IMR-90 (cell line): ENCODE data around the gene ARX. TPM values are rescaled to one million over a fixed set of nuclear protein-coding genes. Genes with fewer than 3 reads are reported as not detected.
A peak's percentile ranks its signal among the peaks of the same experiment; 100 is the strongest.

Experiments used
- ATAC-seq: fragments of 200-7000 bp; cut with Tn5 transposase; 2 replicates; pipeline ENCODE4 v1.9.1; 2020; ENCODE audit warnings: low read depth, mild to moderate bottlenecking, moderate library complexity
- BruUV-seq: library from RNA; stranded (reverse); fragments of 400-500 nt; replicated peaks from 2 replicates; lab custom pipeline; 2021; lab: Mats Ljungman, UMichigan
- CTCF ChIA-PET: fragments of 300-600 bp; formaldehyde crosslinking; extraction: SDS; loops from one replicate; lab custom pipeline; 2021; ENCODE audit warnings: antibody characterized with exemption; lab: Yijun Ruan, JAX
- POLR2A ChIA-PET: fragments of 300-600 bp; sonication (Branson Sonifier 250); formaldehyde crosslinking; loops from one replicate; lab custom pipeline; 2022; ENCODE audit warnings: antibody characterized with exemption; ENCODE audit not compliant: unreplicated experiment; lab: Charles Lee
- DNase-seq: peaks from one replicate; pipeline ENCODE4 v3.0.0; 2013
- H2AFZ ChIP-seq: replicated peaks from 2 replicates; pipeline ENCODE3; 2013; ENCODE audit warnings: low read length, mild to moderate bottlenecking; ENCODE audit not compliant: poor library complexity
- H2AK5ac ChIP-seq: 2 replicates; pipeline ENCODE4 v1.6.1; 2013; ENCODE audit warnings: low read depth, low read length, inconsistent platforms
- H2AK9ac ChIP-seq: replicated peaks from 2 replicates; pipeline ENCODE3; 2013; ENCODE audit warnings: mild to moderate bottlenecking, low read depth, low read length, moderate library complexity; ENCODE audit not compliant: poor library complexity
- H2BK120ac ChIP-seq: 2 replicates; pipeline ENCODE4 v1.6.1; 2013; ENCODE audit warnings: low read depth, low read length, inconsistent platforms
- H2BK15ac ChIP-seq: 3 replicates; pipeline ENCODE4 v1.6.1; 2013; ENCODE audit warnings: low read depth, low read length, inconsistent platforms
- H2BK20ac ChIP-seq: 2 replicates; pipeline ENCODE4 v1.6.1; 2013; ENCODE audit warnings: low read depth, mild to moderate bottlenecking, inconsistent platforms, low read length, moderate library complexity
- H2BK5ac ChIP-seq: 2 replicates; pipeline ENCODE4 v1.6.1; 2013; ENCODE audit warnings: mild to moderate bottlenecking, low read depth, low read length, inconsistent platforms; ENCODE audit not compliant: poor library complexity, severe bottlenecking
- H3K14ac ChIP-seq: replicated peaks from 2 replicates; pipeline ENCODE4 v1.6.1; 2013; ENCODE audit warnings: low read depth, low read length, inconsistent platforms
- H3K18ac ChIP-seq: 2 replicates; pipeline ENCODE4 v1.6.1; 2013; ENCODE audit warnings: low read depth, low read length, control low read depth
- H3K23ac ChIP-seq: 2 replicates; pipeline ENCODE4 v1.6.1; 2013; ENCODE audit warnings: low read depth, low read length, inconsistent platforms
- H3K27ac ChIP-seq: 2 replicates; pipeline ENCODE4 v1.5.1; 2013; ENCODE audit warnings: mild to moderate bottlenecking, control low read depth, low read length; ENCODE audit not compliant: insufficient read depth
- H3K27me3 ChIP-seq: 2 replicates; pipeline ENCODE4 v1.6.1; 2013; ENCODE audit warnings: low read length; ENCODE audit not compliant: control insufficient read depth, insufficient read depth
- H3K36me3 ChIP-seq: 2 replicates; pipeline ENCODE4 v1.6.1; 2013; ENCODE audit warnings: low read length, mixed read lengths; ENCODE audit not compliant: control insufficient read depth, insufficient read depth
- H3K4ac ChIP-seq: 2 replicates; pipeline ENCODE4 v1.6.1; 2013; ENCODE audit warnings: low read depth, low read length, inconsistent platforms
- H3K4me1 ChIP-seq: 2 replicates; pipeline ENCODE4 v1.6.1; 2013; ENCODE audit warnings: low read length, mixed read lengths; ENCODE audit not compliant: control insufficient read depth, insufficient read depth
- H3K4me2 ChIP-seq: 2 replicates; pipeline ENCODE4 v1.6.1; 2013; ENCODE audit warnings: low read depth, mild to moderate bottlenecking, control low read depth, low read length, moderate library complexity
- H3K4me3 ChIP-seq: 2 replicates; pipeline ENCODE4 v1.5.1; 2013; ENCODE audit warnings: low read depth, mild to moderate bottlenecking, control low read depth, low read length, moderate library complexity; ENCODE audit not compliant: insufficient read depth
- H3K56ac ChIP-seq: 2 replicates; pipeline ENCODE4 v1.6.1; 2013; ENCODE audit warnings: low read length, inconsistent platforms; ENCODE audit not compliant: insufficient read depth; ENCODE audit errors: extremely low read depth
- H3K79me1 ChIP-seq, 2 experiments: 2 replicates each; pipeline ENCODE4 v1.6.1; 2013; ENCODE audit warnings: low read length in 2 of 2, inconsistent platforms in 1 of 2, low read depth in 1 of 2
- H3K9ac ChIP-seq: 2 replicates; pipeline ENCODE4 v1.6.1; 2013; ENCODE audit warnings: low read depth, low read length, control low read depth
- H3K9me1 ChIP-seq: 2 replicates; pipeline ENCODE4 v1.6.1; 2013; ENCODE audit warnings: low read length, inconsistent platforms; ENCODE audit not compliant: insufficient read depth
- H3K9me3 ChIP-seq: 2 replicates; pipeline ENCODE4 v1.6.1; 2013; ENCODE audit warnings: low read length; ENCODE audit not compliant: control insufficient read depth, insufficient read depth
- H4K20me1 ChIP-seq: 2 replicates; pipeline ENCODE4 v1.6.1; 2013; ENCODE audit warnings: low read length, inconsistent platforms; ENCODE audit not compliant: insufficient read depth
- H4K5ac ChIP-seq: 2 replicates; pipeline ENCODE4 v1.6.1; 2013; ENCODE audit warnings: mild to moderate bottlenecking, low read depth, low read length, control low read depth
- H4K8ac ChIP-seq, 2 experiments: 2 replicates each; pipeline ENCODE4 v1.6.1; 2013; ENCODE audit warnings: low read depth in 2 of 2, low read length in 2 of 2, control low read depth in 1 of 2, inconsistent platforms in 1 of 2
- H4K91ac ChIP-seq: 2 replicates; pipeline ENCODE4 v1.6.1; 2013; ENCODE audit warnings: low read depth, low read length, inconsistent platforms; ENCODE audit not compliant: insufficient read depth
- BHLHE40 ChIP-seq: fragments of 150-350 bp; IDR thresholded peaks from 2 replicates; pipeline ENCODE4 v1.6.1; 2016; ENCODE audit warnings: mild to moderate bottlenecking, low read depth, low read length
- CEBPB ChIP-seq: IDR thresholded peaks from 2 replicates; pipeline ENCODE4 v1.6.1; 2012; ENCODE audit warnings: low read depth, low read length, improper control_type of control experiment
- CHD1 ChIP-seq: IDR thresholded peaks from 2 replicates; pipeline ENCODE4 v1.6.1; 2012; ENCODE audit warnings: low read depth, low read length, improper control_type of control experiment
- MAZ ChIP-seq: IDR thresholded peaks from 2 replicates; pipeline ENCODE4 v1.6.1; 2012; ENCODE audit warnings: low read depth, mild to moderate bottlenecking, low read length, improper control_type of control experiment, moderate library complexity, borderline replicate concordance
- MXI1 ChIP-seq: IDR thresholded peaks from 2 replicates; pipeline ENCODE4 v1.6.1; 2012; ENCODE audit warnings: low read depth, mild to moderate bottlenecking, low read length, moderate library complexity, borderline replicate concordance
- NFE2L2 ChIP-seq: fragments of 150-350 bp; IDR thresholded peaks from 2 replicates; pipeline ENCODE4 v1.6.1; 2016; ENCODE audit warnings: low read depth, mild to moderate bottlenecking, low read length
- POLR2A ChIP-seq: IDR thresholded peaks from 2 replicates; pipeline ENCODE4 v1.6.1; 2012; ENCODE audit warnings: mild to moderate bottlenecking, low read depth, low read length
- RCOR1 ChIP-seq: IDR thresholded peaks from 2 replicates; pipeline ENCODE4 v1.6.1; 2012; ENCODE audit warnings: mild to moderate bottlenecking, low read length, improper control_type of control experiment; ENCODE audit not compliant: insufficient replicate concordance
- RFX5 ChIP-seq: IDR thresholded peaks from 2 replicates; pipeline ENCODE4 v1.8.0; 2012; ENCODE audit warnings: low read depth, mild to moderate bottlenecking, low read length, moderate library complexity
- SMC3 ChIP-seq: fragments of 150-350 bp; IDR thresholded peaks from 2 replicates; pipeline ENCODE4 v1.6.1; 2016; ENCODE audit warnings: low read depth, mild to moderate bottlenecking, antibody characterized with exemption, low read length, moderate library complexity
- WGBS, 2 experiments: methylation state at CpG; one replicate each; pipeline versions ENCODE4 v1.1.5 to v1.1.7; 2013; ENCODE audit warnings: missing lambda C conversion rate in 2 of 2; ENCODE audit not compliant: insufficient read length in 1 of 2; ENCODE audit errors: extremely low coverage in 2 of 2; 5-methylcytosine and 5-hydroxymethylcytosine counted together
- dilution Hi-C: fragments of 300-500 bp; cut with HindIII; formaldehyde crosslinking; loops from one replicate; pipeline ENCODE4 v1.14.3; 2018; ENCODE audit warnings: low sequenced_read_pairs; ENCODE audit not compliant: unreplicated experiment
- in situ Hi-C: fragments of 300-500 bp; cut with MboI; formaldehyde crosslinking; loops from 3 replicates; pipeline ENCODE4 v1.14.3; 2019; ENCODE audit warnings: low sequenced_read_pairs, inconsistent platforms, mixed read lengths
- intact Hi-C: fragments of 100-400 bp; cut with micrococcal nuclease; formaldehyde crosslinking; loops from 2 replicates; pipeline ENCODE4 v1.10.0; 2022
- polyA plus RNA-seq, 3 experiments: library from polyadenylated mRNA; depleted of rRNA; stranded (reverse); fragments of >200 nt; gene quantifications; 2 replicates each; pipeline ENCODE4 v1.2.3, GENCODE V29; 2012; ENCODE audit warnings: low replicate concordance in 1 of 3
- total RNA-seq: library from RNA; depleted of rRNA; stranded (reverse); fragments of >200 nt; gene quantifications from 2 replicates; pipeline ENCODE4 v1.2.3, GENCODE V29; 2012
- TF ChIP-seq, protein P1 (sequence below): fragments of 150-350 bp; IDR thresholded peaks from 2 replicates; pipeline ENCODE4 v1.6.1; 2016; ENCODE audit warnings: low read depth, mild to moderate bottlenecking, low read length, moderate library complexity, borderline replicate concordance
- TF ChIP-seq, protein P2 (sequence below): conservative IDR thresholded peaks from 2 replicates; pipeline ENCODE4 v1.5.1; 2012; ENCODE audit warnings: mild to moderate bottlenecking, low read depth, low read length, improper control_type of control experiment
- TF ChIP-seq, protein P3 (sequence below): fragments of 150-350 bp; IDR thresholded peaks from 2 replicates; pipeline ENCODE4 v1.6.1; 2017; ENCODE audit warnings: mild to moderate bottlenecking, antibody characterized with exemption, low read length, low read depth

Gene ARX
- total and polyA plus RNA-seq, 2 of the 4 experiments (the other 2 are of a cell fraction), result not detected

DNA sequence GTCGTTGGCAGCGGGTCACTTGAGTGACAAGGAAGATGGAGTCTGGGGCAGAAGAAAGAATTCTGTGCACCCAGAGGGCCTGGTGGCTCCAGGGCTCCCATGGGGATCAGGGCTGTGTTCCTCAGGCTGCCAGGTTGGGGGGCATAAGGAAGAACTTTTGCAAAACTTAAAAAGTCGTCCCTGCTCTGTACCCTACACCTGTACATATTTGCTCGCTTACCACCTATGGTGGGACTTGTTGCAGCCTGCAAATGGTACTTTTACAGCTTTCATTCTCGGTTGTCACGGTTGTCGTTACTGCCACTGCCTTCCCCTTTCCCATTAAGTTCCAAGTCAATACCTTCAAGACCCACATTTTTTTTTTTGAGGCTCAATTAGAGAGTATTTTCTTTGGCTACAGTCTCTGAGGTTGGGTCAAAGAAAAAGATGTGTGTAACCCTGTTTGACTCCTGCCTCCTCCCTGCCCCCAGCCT, 9.1 kb downstream of the ARX start:
- H3K9me1 ChIP-seq, result no peaks in the 10 kb centered on the region
- no peak overlapping the region for H2BK120ac ChIP-seq
- no peak overlapping the region for H3K56ac ChIP-seq
- peaks cover 87% of the 10 kb centered on the region for H3K27me3 ChIP-seq
- no peak overlapping the region for H2AK9ac ChIP-seq
- no peak overlapping the region for H3K9ac ChIP-seq
- H2AK5ac ChIP-seq, result no peak overlapping the region
- no peak overlapping the region for H2AFZ ChIP-seq
- H3K4me2 ChIP-seq, result 0 out of 2 replicates have a peak overlapping the region, but pooled peaks have one; percentile 30
- H3K4me1 ChIP-seq, result no peaks in the 10 kb centered on the region; the same call in 1 of the 2 replicates
- no peaks in the 10 kb centered on the region for H4K20me1 ChIP-seq
- peaks cover 7% of the 10 kb centered on the region for H3K9me3 ChIP-seq
- H3K27ac ChIP-seq, result no peak overlapping the region
- in situ Hi-C loops, result no loop called here
- WGBS, 2 experiments, result no CpG with 5 or more reads among the region's 7 CpGs
- H3K36me3 ChIP-seq, result no peaks in the 10 kb centered on the region
- no peak for TF ChIP-seq RFX5
- TF ChIP-seq MXI1, result no peak
- TF ChIP-seq, protein P1, sequence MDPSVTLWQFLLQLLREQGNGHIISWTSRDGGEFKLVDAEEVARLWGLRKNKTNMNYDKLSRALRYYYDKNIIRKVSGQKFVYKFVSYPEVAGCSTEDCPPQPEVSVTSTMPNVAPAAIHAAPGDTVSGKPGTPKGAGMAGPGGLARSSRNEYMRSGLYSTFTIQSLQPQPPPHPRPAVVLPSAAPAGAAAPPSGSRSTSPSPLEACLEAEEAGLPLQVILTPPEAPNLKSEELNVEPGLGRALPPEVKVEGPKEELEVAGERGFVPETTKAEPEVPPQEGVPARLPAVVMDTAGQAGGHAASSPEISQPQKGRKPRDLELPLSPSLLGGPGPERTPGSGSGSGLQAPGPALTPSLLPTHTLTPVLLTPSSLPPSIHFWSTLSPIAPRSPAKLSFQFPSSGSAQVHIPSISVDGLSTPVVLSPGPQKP, result no peak
- no peak for TF ChIP-seq CEBPB
- TF ChIP-seq MAZ, result no peak
- no peak for TF ChIP-seq RCOR1
- TF ChIP-seq BHLHE40, result no peak
- no peak for TF ChIP-seq CHD1
- TF ChIP-seq NFE2L2, result no peak
- no peak for TF ChIP-seq SMC3
- TF ChIP-seq, protein P2, sequence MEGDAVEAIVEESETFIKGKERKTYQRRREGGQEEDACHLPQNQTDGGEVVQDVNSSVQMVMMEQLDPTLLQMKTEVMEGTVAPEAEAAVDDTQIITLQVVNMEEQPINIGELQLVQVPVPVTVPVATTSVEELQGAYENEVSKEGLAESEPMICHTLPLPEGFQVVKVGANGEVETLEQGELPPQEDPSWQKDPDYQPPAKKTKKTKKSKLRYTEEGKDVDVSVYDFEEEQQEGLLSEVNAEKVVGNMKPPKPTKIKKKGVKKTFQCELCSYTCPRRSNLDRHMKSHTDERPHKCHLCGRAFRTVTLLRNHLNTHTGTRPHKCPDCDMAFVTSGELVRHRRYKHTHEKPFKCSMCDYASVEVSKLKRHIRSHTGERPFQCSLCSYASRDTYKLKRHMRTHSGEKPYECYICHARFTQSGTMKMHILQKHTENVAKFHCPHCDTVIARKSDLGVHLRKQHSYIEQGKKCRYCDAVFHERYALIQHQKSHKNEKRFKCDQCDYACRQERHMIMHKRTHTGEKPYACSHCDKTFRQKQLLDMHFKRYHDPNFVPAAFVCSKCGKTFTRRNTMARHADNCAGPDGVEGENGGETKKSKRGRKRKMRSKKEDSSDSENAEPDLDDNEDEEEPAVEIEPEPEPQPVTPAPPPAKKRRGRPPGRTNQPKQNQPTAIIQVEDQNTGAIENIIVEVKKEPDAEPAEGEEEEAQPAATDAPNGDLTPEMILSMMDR, result no peak
- TF ChIP-seq POLR2A, result no peak
- TF ChIP-seq, protein P3, sequence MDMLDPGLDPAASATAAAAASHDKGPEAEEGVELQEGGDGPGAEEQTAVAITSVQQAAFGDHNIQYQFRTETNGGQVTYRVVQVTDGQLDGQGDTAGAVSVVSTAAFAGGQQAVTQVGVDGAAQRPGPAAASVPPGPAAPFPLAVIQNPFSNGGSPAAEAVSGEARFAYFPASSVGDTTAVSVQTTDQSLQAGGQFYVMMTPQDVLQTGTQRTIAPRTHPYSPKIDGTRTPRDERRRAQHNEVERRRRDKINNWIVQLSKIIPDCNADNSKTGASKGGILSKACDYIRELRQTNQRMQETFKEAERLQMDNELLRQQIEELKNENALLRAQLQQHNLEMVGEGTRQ, result no peak
- H2BK15ac ChIP-seq, result no peak overlapping the region
- no peak overlapping the region for H4K5ac ChIP-seq
- ATAC-seq (no peak), DNase-seq (no peak)
- POLR2A ChIA-PET, result no interaction called here
- H3K4ac ChIP-seq, result no peak overlapping the region
- dilution Hi-C loops, result no loop called here
- no TSS peak for BruUV-seq
- no peak overlapping the region for H2BK20ac ChIP-seq
- H2BK5ac ChIP-seq, result no peak overlapping the region
- no peak overlapping the region for H4K91ac ChIP-seq
- H4K8ac ChIP-seq, result no peak overlapping the region
- no peak overlapping the region for H3K4me3 ChIP-seq
- H3K23ac ChIP-seq, result no peak overlapping the region
- H3K18ac ChIP-seq, result no peak overlapping the region
- intact Hi-C loops, result no loop called here
- CTCF ChIA-PET, result no interaction called here
- no peak overlapping the region for H3K14ac ChIP-seq
- no peaks in the 10 kb centered on the region for H3K79me1 ChIP-seq
